Neutrophil (primary cell): ENCODE measurements around the gene PAK1.

Experiments
- H3K27ac ChIP-seq: fragments of 200-600 bp; sonication (generic); 2 replicates; pipeline ENCODE4 v1.5.1; 2016; ENCODE audit warnings: mild to moderate bottlenecking, moderate library complexity
- H3K27me3 ChIP-seq: fragments of 200-600 bp; sonication (generic); 2 replicates; pipeline ENCODE4 v1.6.0; 2016; ENCODE audit warnings: mild to moderate bottlenecking
- H3K36me3 ChIP-seq: fragments of 200-600 bp; sonication (generic); 2 replicates; pipeline ENCODE4 v1.5.1; 2017
- H3K4me1 ChIP-seq, 2 experiments: fragments of 200-600 bp in 1 of 2; sonication (generic) in 1 of 2; 1 replicate in 1 of 2; 2 replicates in 1 of 2; pipeline versions ENCODE4 v1.5.1 to v1.6.1; 2013 to 2016; ENCODE audit warnings: low read depth in 1 of 2, low read length in 1 of 2, mild to moderate bottlenecking in 1 of 2, moderate library complexity in 1 of 2; ENCODE audit not compliant: control insufficient read depth in 1 of 2, insufficient read depth in 1 of 2
- H3K4me3 ChIP-seq, 2 experiments: fragments of 200-600 bp in 1 of 2; sonication (generic) in 1 of 2; 1 replicate in 1 of 2; 2 replicates in 1 of 2; pipeline ENCODE4 v1.5.1; 2013 to 2016; ENCODE audit warnings: low read depth in 1 of 2, low read length in 1 of 2, mild to moderate bottlenecking in 1 of 2, moderate library complexity in 1 of 2
- H3K9me3 ChIP-seq: fragments of 200-600 bp; sonication (generic); 2 replicates; pipeline ENCODE4 v1.5.1; 2016
- TF ChIP-seq, protein P1 (sequence below): fragments of 200-600 bp; sonication (generic); IDR thresholded peaks from 2 replicates; pipeline ENCODE4 v1.5.1; 2016; ENCODE audit warnings: antibody characterized with exemption

PAK1 gene

DNA sequence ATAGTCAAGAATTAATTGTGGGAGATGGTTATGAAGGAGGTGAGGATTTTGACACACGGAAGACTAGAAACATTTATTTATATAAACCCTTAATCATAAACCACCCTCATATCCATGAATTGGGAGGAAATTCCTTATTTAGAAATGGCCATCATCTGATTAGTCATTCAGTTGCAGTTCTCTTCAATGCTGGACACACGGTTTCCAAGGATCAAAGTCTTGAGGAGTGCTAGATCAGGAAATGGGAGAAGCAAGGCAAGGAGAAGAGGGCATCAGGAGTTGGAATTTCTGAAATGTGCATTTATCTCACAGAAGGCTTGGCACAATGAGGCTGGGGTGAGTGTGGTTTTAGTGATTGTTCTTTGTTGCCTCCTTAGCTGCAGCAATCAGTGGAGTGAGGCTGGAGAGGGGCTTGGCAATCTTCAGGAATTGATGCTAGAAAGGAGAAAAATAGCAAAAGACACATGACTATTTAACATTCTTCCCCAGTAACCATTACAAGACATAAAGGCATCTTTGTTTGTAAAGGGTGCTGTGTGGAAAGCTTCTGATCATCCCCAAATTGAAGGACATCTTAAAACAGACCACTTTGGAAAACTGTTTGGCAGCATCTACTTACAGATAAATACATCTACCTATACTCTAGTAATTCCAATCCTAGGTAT, 150.8 kb downstream of the PAK1 start:
- no peaks in the 10 kb centered on the region for H3K27me3 ChIP-seq
- TF ChIP-seq, protein P1, sequence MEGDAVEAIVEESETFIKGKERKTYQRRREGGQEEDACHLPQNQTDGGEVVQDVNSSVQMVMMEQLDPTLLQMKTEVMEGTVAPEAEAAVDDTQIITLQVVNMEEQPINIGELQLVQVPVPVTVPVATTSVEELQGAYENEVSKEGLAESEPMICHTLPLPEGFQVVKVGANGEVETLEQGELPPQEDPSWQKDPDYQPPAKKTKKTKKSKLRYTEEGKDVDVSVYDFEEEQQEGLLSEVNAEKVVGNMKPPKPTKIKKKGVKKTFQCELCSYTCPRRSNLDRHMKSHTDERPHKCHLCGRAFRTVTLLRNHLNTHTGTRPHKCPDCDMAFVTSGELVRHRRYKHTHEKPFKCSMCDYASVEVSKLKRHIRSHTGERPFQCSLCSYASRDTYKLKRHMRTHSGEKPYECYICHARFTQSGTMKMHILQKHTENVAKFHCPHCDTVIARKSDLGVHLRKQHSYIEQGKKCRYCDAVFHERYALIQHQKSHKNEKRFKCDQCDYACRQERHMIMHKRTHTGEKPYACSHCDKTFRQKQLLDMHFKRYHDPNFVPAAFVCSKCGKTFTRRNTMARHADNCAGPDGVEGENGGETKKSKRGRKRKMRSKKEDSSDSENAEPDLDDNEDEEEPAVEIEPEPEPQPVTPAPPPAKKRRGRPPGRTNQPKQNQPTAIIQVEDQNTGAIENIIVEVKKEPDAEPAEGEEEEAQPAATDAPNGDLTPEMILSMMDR: no peak
- no peaks in the 10 kb centered on the region for H3K4me1 ChIP-seq
- peaks cover 65% of the 10 kb centered on the region for H3K36me3 ChIP-seq
- H3K27ac ChIP-seq: peak overlapping the region; percentile 25
- H3K4me3 ChIP-seq: no peak overlapping the region
- no peaks in the 10 kb centered on the region for H3K9me3 ChIP-seq

DNA sequence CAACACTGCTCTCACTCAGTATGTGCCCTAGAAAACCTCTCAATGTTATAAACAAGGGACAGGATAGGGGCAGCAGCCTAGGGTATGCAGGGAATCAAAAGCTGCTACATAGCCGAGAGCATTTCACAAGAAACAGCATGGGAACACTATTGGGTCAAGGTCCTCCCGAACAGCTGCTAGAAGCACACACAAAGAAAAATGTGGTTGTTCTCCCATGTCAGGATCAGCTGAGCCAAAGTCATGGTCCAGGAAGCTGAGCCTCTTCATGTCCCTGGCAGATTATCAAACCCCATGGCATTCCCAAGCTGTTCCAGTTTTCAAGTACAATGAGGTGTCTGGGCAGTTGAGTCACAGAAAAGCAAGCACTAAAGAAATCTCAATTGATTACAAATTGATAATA, 151.4 kb downstream of the PAK1 start:
- H3K9me3 ChIP-seq: no peaks in the 10 kb centered on the region
- H3K36me3 ChIP-seq: peaks cover 65% of the 10 kb centered on the region
- peak overlapping the region; percentile 18 for H3K27ac ChIP-seq
- TF ChIP-seq, protein P1: no peak
- no peaks in the 10 kb centered on the region for H3K27me3 ChIP-seq
- H3K4me1 ChIP-seq: no peaks in the 10 kb centered on the region
- H3K4me3 ChIP-seq: no peak overlapping the region

DNA sequence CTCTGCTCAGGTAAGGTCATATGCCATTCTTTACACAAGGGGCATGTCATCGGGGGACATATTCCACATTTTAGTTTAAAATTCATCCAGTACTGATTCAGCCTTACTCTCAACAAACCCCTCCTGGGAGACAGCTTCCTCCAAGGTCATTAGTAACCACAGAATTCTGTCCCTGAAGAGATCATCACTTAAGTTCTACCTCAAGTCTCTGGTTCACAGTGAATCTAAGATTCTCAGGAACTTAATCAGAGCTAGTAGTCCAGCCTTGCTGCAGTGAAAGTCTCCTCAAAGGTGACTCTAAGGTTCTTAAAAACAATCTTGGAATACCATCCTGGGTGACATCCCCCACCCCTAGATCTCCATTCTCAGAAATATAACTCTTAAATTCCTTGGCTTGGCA, 153.5 kb downstream of the PAK1 start:
- Histone ChIP-seq H3K36me3 (peaks cover 52% of the 10 kb centered on the region), H3K27me3 (no peaks in the 10 kb centered on the region), H3K4me3 (no peak overlapping the region), H3K27ac (peak overlapping the region; percentile 10), H3K9me3 (no peaks in the 10 kb centered on the region), H3K4me1 (no peaks in the 10 kb centered on the region)
- TF ChIP-seq, protein P1: no peak

DNA sequence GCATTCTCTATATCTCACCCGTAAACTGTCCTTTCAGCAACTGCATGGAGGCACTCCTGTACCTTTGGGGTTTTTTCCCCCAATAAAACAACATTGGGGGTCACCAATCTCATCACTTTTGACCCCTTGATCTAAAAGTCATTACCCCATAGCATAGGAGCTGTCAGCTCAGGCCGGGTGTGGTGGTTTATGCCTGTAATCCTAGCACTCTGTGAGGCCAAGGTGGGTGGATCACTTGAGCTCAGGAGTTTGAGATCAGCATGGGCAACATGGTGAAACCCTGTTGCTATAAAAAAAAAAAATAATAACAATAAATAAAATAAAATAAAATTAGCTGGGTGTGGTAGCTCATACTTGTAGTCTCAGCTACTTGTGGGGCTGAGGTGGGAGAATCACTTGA, 155.3 kb downstream of the PAK1 start:
- H3K4me3 ChIP-seq: no peak overlapping the region
- no peaks in the 10 kb centered on the region for H3K9me3 ChIP-seq
- TF ChIP-seq, protein P1: no peak
- H3K4me1 ChIP-seq: no peaks in the 10 kb centered on the region
- H3K27me3 ChIP-seq: no peaks in the 10 kb centered on the region
- H3K27ac ChIP-seq: no peak overlapping the region
- H3K36me3 ChIP-seq: peaks cover 35% of the 10 kb centered on the region

DNA sequence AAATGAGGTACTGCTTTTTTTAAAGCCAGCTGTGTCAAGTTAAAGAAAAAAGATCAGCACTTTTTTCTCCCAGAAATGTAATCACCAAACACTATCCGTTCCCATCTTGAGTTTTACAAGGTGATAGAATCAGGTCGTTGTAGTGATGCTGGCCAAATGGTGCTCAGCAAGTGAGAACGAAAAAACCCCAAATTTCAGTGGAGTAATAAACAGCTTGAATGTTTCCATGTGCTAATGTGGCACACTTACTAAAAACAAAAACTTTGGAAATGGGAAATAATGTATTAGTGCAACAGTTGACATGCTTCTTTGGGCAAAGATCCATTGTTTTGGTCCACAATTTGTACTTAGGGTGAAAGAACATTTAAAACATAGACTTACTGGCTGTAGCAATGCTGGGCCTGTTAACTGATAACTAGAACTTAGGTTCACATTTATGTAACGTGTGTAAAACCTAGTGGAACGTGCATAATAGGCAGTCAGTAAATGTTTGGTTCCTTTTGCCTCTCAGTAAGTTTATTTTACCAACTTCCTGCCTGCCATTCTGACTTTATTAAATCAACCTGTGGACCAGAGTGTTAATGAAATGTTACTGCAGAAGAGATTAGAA, 157.1 kb downstream of the PAK1 start:
- Histone ChIP-seq H3K27me3 (no peaks in the 10 kb centered on the region), H3K9me3 (no peaks in the 10 kb centered on the region), H3K27ac (no peak overlapping the region), H3K36me3 (peaks cover 17% of the 10 kb centered on the region), H3K4me1 (no peaks in the 10 kb centered on the region), H3K4me3 (no peak overlapping the region)
- TF ChIP-seq, protein P1: no peak
